HG02870 (cell line): Measurements from ENCODE around the gene BRF1.

Experiments used
- ATAC-seq: cut with Tn5 transposase; IDR thresholded peaks from one replicate; pipeline ENCODE4 v1.9.1; 2021; ENCODE audit warnings: mild to moderate bottlenecking, moderate library complexity; ENCODE audit not compliant: unreplicated experiment

The BRF1 gene

DNA sequence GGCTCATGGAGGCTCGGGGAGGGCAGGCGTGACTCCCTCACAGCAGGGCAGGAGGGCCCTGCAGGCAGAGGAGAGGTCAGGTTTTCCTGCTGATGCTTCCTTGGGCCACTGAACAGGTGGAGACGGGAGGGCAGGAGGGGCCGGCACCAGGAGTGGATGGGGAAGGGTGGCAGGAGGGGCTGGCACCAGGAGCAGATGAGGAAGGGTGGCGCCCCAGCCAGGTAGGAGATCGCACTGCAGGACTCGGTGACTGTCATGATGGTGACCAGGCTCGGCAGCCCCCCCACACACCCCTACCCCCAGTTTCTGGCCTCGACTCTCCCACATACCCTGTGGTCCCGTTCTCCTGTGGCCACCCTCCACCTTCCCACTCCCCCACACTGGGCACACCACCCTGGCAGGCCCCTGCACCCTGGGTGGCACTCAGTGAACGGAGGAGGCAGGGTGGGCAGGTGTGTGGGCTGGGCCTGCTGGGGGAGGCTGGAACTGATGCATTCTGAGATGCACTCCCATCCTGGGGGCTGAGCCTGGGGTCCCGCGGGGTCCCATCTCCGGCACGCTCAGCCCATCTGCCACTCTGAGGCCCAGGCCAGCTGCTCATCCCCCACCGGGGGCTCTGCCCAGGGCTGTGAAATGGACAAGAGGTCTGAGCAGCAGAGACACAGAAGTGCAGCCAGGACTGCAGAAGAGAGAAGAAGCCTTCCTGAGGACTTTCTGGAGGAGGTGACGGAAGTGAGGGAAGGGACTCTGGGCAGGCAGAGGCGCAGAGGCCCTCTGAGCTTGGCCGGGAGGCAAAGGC, 122.5 kb downstream of the BRF1 start:
- no peak for ATAC-seq

DNA sequence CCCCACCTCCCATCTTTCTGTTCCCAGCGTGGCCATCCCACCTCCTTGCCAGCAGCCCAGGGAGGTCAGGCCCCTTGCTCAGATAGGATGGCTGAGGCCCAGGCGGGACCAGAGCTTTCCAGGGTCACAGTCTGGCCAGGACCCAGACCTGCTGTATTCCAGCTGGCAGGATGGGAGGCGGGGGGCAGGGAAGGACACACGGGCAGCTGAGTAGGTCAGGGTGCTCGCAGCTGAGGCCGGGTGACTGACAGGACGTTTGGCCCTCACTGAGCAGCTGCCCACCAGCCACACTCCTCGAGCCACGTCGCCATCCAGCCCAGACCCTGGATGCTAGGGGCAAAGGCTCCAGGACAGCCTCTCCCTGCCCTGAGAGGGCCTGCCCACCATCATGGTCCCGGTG, 123.7 kb downstream of the BRF1 start:
- ATAC-seq: no peak

GRCh38 chr14:105176513-105176912, 124.3 kb downstream of the BRF1 start:
- no peak for ATAC-seq

GRCh38 chr14:105173901-105174894, 126.6 kb downstream of the BRF1 start:
- no peak for ATAC-seq

- no peak for ATAC-seq
Measured at GRCh38 chr14:105173145-105173544, 127.7 kb downstream of the BRF1 start.

GRCh38 chr14:105172476-105172875, 128.3 kb downstream of the BRF1 start:
- ATAC-seq: no peak

DNA sequence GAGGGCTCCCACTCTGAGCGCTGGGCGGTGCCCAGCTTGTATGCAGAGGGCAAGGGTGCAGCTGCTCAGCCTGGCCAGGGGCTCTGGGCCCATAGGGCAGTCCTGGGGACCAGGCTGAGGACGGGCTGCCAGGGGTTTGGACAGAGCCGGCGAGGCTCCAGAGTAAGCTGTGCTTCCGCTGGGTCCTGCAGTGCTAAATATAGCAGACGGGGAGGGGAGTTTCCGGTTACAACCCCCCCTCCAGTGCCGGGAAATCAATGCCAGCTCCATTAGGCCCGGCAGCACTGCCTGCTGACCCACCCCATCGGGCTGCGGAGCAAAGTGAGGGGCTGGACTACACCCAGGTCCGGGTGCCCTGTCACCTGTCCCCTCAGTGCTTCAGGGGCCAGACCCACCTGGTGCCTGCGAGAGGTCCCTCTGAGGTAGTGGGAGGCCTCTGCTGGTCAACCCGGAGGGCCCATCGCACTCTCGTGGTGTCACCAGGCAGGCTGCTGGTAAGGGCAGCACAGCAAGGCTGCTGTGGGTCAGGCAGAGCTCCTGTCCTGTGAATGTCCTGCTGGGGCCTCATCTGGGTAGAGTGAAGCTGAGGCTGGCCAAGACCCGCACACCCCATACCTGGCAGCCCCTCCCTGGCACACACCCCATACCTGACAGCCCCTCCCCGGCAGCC, 129.7 kb downstream of the BRF1 start:
- ATAC-seq: no peak

- ATAC-seq: no peak
Measured at GRCh38 chr14:105169776-105170655, 130.8 kb downstream of the BRF1 start.

- ATAC-seq: no peak
Measured at GRCh38 chr14:105168979-105169507, 131.8 kb downstream of the BRF1 start.

DNA sequence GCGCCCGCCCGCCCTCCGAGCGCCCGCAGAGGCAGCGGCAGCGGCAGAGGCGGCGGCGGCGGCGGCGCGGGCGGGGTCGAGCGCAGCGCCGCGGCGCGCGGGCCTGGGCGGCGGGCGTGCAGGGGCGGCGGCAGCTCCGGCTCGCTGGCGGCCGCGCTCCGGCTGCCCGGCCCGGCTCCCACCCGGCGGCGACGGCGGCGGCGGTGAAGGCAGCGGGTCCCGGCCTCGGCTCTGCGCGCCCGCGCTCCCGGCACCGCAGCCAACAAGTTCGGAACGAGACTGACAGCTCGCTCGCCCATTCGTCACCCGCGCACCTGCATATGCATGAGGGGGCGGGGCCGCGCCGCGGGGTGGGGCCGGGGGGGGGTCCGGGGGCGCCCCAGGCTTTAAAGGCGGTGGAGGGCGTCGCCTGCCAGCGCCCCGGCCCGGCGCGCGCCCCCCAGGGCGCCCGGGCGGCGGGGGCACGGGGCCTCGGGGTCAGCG, 132.3 kb downstream of the BRF1 start, which contains the start of gene JAG2:
Gene JAG2 (minus strand): TSS at position 281 of the 483 bp plus-strand sequence. CDS start 356 bp downstream, outside the sequence.
- ATAC-seq: no peak

DNA sequence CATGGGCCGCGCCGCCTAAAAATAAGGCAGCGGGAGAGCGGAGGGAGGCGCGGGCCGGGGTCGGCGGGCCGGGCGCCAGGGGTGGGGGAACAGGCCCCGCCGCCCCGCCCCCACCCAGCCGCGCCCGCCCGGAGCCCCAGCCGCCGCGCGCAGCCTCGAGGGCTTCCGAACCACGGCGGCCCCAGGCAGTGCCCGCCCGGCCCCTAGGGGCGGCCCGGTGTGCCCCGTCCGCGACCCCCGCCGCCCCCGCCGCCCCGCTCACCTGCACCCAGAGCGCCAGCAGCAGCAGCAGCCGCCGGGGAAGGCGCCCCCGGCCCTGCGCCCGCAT, 132.7 kb downstream of the BRF1 start:
- no peak for ATAC-seq

- no peak for ATAC-seq
Measured at GRCh38 chr14:105167303-105168092, 133.3 kb downstream of the BRF1 start.

DNA sequence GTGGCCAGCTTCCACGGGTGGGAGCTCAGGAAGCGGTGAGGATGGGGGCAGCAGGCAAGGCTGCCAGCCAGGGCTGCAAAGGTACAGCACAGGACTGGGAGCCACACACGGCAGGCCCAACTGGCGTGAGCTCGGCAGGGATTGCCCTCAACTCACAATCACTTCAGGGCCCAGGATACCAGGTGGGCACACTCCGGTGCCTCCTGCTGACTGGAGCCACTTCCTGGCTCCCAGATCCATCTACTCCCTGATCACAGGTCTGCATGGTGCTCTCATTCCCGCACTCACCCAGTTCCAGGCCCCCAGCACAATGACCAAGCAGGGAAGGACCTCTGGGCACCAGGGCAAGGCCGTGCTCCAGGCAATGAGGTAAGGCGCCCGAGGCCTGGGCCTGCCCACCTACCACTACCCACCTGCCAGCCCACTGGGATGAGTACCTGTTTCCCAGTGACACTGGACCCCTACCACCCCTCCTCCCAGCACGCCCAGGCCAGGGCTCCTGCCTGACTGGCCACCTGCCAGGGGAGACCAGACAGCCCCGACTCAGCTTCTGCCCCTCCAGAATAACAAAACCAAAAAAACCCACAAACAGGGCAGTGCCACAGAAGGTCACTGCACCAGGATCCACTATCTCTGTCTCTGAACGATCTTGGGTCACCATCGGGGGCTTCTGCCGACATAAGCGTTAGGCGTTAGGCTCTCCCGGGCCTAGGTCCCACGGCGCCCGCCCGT, 134.1 kb downstream of the BRF1 start:
- no peak for ATAC-seq

DNA sequence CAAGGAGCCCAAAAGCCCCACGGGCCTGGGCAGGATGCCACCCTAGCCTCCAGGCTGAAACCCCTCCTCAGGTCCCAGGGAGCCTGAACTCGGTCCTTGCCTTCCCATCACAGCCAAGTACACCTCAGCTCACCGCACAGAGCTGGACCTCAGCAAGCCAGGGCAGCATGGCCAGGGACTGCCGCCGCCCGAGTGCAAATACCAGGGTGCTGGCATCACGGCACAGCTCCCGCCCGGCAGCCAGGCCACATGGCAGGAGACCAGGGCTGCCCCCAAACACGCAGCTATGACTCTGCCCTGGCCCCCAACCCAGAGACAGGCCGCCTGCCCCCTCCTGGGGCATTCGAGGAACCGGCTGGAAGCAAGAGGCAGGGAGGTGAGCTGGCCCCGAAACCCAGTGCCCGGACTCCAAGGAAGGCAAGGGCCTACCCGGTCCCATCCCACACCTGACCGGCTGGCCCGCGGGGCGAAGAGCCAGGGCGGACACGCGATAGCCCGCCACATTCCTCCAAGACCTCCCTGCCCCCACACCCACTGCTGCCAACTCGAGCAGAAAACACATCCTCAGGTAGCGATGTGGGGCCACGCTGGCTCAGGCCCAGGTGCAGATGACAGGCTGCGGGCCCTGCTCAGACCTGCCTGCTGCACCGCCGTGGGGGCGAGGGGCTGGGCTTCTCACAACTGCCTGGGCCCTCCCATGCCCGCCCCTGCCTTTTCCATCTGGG, 134.9 kb downstream of the BRF1 start:
- ATAC-seq: no peak

- no peak for ATAC-seq
Measured at GRCh38 chr14:105165134-105165704, 135.6 kb downstream of the BRF1 start.

GRCh38 chr14:105163040-105163742, 137.6 kb downstream of the BRF1 start:
- no peak for ATAC-seq

GRCh38 chr14:105162669-105162979, 138.2 kb downstream of the BRF1 start:
- no peak for ATAC-seq
